Activated naive CD8-positive, alpha-beta T cell treated with anti-CD3 and anti-CD28 coated beads for 36 hours (primary cell): ENCODE data around the gene TOX3. TPM values are rescaled to one million over a fixed set of nuclear protein-coding genes. Genes with fewer than 3 reads are reported as not detected.

Experiments used
- DNase-seq: peaks from one replicate; pipeline ENCODE4 v3.0.0; 2021
- H3K27ac Mint-ChIP-seq: one replicate; pipeline ENCODE4 v1.8.0; 2022; ENCODE audit warnings: mild to moderate bottlenecking, moderate library complexity, mixed read lengths
- H3K27me3 Mint-ChIP-seq: one replicate; pipeline ENCODE4 v1.8.0; 2022; ENCODE audit warnings: mild to moderate bottlenecking, mixed read lengths
- H3K36me3 Mint-ChIP-seq: one replicate; pipeline ENCODE4 v1.8.0; 2021; ENCODE audit warnings: mild to moderate bottlenecking, mixed read lengths
- H3K4me1 Mint-ChIP-seq: one replicate; pipeline ENCODE4 v1.8.0; 2021; ENCODE audit warnings: mixed read lengths
- H3K4me3 Mint-ChIP-seq: one replicate; pipeline ENCODE4 v1.8.0; 2022; ENCODE audit warnings: mild to moderate bottlenecking, moderate library complexity, mixed read lengths
- H3K9me3 Mint-ChIP-seq: one replicate; pipeline ENCODE4 v1.8.0; 2022; ENCODE audit warnings: mixed read lengths
- total RNA-seq, 2 experiments: library from RNA; stranded (reverse); gene quantifications; one replicate each; pipeline ENCODE4 v1.2.3, GENCODE V29; 2021

Gene TOX3
- total RNA-seq, 2 experiments from 2014 or later, result not detected

DNA sequence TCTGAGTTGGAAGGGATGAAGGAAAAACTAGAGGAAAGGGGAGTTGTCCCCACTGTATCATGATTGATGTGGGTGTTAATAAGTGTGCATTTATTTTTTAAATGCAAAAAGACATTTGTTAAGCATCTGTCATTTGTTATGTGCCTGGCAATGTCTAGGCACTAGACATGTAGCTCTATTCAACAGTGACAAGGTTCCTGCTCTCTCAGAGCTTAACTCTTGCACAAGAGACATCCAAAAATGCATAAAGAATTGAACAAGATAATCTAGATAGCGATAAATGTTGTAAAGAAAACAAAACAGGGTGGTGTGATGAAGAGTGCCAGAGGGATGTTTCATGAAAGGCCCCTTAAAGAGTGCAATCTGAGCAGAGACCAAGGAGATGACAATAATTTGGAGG lies 148.9 kb downstream of the TOX3 start:
- no peak overlapping the region for H3K27ac Mint-ChIP-seq
- H3K9me3 Mint-ChIP-seq, result no peaks in the 10 kb centered on the region
- H3K36me3 Mint-ChIP-seq, result no peaks in the 10 kb centered on the region
- no peak overlapping the region for H3K4me3 Mint-ChIP-seq
- DNase-seq, result no peak
- H3K4me1 Mint-ChIP-seq, result no peaks in the 10 kb centered on the region
- H3K27me3 Mint-ChIP-seq, result no peaks in the 10 kb centered on the region

DNA sequence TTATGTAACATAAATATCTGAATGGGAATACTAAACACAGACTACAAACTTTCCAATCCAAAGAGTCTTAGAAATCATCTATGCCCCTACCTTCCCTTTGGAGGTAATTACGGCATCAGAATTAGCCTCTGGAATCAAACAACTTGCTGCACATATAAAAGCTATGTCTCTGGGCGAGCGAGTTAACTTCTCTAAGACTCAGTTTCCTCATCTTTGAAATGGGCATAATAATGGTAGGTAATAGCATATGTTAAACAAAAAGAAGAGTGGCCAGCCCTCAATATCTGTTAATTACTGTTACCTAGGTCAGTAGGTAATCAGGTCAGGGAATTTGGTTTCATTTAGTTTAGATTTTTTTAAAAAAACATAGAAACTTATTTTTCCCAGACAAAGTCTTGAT lies 153.5 kb downstream of the TOX3 start:
- no peak for DNase-seq
- Mint-ChIP-seq H3K27ac (no peak overlapping the region), H3K4me3 (no peak overlapping the region), H3K9me3 (no peaks in the 10 kb centered on the region), H3K36me3 (no peaks in the 10 kb centered on the region), H3K27me3 (no peaks in the 10 kb centered on the region), H3K4me1 (no peaks in the 10 kb centered on the region)

DNA sequence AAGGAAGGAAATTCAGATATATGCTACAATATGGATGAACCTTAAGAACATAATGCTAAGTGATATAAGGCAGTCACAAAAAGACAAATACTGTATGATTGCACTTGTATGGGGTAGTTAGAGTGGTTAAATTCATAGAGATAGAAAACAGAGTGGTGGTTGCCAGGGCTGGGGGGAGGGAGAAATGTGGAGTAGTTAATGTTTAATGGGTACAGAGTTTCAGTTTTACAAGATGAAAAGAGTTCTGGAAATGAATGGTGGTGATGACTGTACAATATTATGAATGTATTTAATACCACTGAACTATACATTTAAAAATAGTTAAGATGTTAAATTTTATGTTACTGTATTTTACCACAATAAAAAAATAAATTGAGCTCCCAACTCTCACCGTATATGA lies 157.9 kb downstream of the TOX3 start:
- no peaks in the 10 kb centered on the region for H3K27me3 Mint-ChIP-seq
- H3K9me3 Mint-ChIP-seq, result no peaks in the 10 kb centered on the region
- no peak overlapping the region for H3K27ac Mint-ChIP-seq
- no peaks in the 10 kb centered on the region for H3K4me1 Mint-ChIP-seq
- H3K36me3 Mint-ChIP-seq, result no peaks in the 10 kb centered on the region
- DNase-seq, result no peak
- no peak overlapping the region for H3K4me3 Mint-ChIP-seq
